T-cell (primary cell): ENCODE data around the gene CHST4. TPM values are rescaled to one million over a fixed set of nuclear protein-coding genes. Genes with fewer than 3 reads are reported as not detected.
A peak's percentile ranks its signal among the peaks of the same experiment; 100 is the strongest.

ENCODE experiments used
- ATAC-seq, 4 experiments: fragments of 200-7000 bp in 3 of 4; fragments of 150-1000 bp in 1 of 4; cut with Tn5 transposase; replicated peaks in 1 of 4; 1 replicate in 3 of 4; 2 replicates in 1 of 4; pipeline ENCODE4 v1.10.0; 2021; ENCODE audit warnings: moderate library complexity in 3 of 4, mild to moderate bottlenecking in 2 of 4, moderate number of reproducible peaks in 1 of 4
- CTCF ChIA-PET, 2 donors: fragments of 300-600 bp; sonication (Branson Sonifier 250); formaldehyde crosslinking; loops; one replicate each; lab custom pipeline; 2022; ENCODE audit warnings: antibody characterized with exemption in 2 of 2; lab: Charles Lee
- POLR2A ChIA-PET, 2 donors: fragments of 300-600 bp; sonication (Branson Sonifier 250); formaldehyde crosslinking; loops; one replicate each; lab custom pipeline; 2022; ENCODE audit warnings: antibody characterized with exemption in 2 of 2; lab: Charles Lee
- DNase-seq, 35 experiments: peaks; one replicate each; pipeline versions ENCODE4 v3.0.0 to v3.0.0-alpha.2; 2013 to 2023
- H3K27ac ChIP-seq: one replicate; pipeline ENCODE4 v1.5.1; 2013; ENCODE audit warnings: low read length
- H3K27me3 ChIP-seq, 2 experiments: replicated peaks in 1 of 2; 1 replicate in 1 of 2; 2 replicates in 1 of 2; pipeline versions ENCODE4 v1.6.1 to v1.7.0; 2013; ENCODE audit warnings: low read length in 1 of 2, mixed read lengths in 1 of 2; ENCODE audit not compliant: control insufficient read depth in 2 of 2, insufficient read depth in 2 of 2; ENCODE audit errors: extremely low read depth in 1 of 2
- H3K36me3 ChIP-seq, 2 donors: 1 replicate in 1 of 2; 2 replicates in 1 of 2; pipeline versions ENCODE4 v1.6.1 to v1.7.0; 2013; ENCODE audit warnings: low read length in 1 of 2; ENCODE audit not compliant: control insufficient read depth in 2 of 2, insufficient read depth in 1 of 2; ENCODE audit errors: extremely low read depth in 1 of 2
- H3K4me1 ChIP-seq, 2 experiments: 1 replicate in 1 of 2; 2 replicates in 1 of 2; pipeline versions ENCODE4 v1.6.1 to v1.7.0; 2013; ENCODE audit warnings: low read length in 2 of 2, mixed read lengths in 1 of 2; ENCODE audit not compliant: insufficient read depth in 2 of 2, control insufficient read depth in 1 of 2; ENCODE audit errors: extremely low read depth in 1 of 2
- H3K4me3 ChIP-seq, 2 donors: 1 replicate in 1 of 2; 2 replicates in 1 of 2; pipeline versions ENCODE4 v1.5.1 to v1.7.0; 2013; ENCODE audit warnings: mild to moderate bottlenecking in 2 of 2, low read length in 1 of 2, moderate library complexity in 1 of 2; ENCODE audit not compliant: control insufficient read depth in 1 of 2; ENCODE audit errors: extremely low read depth in 1 of 2
- H3K9me3 ChIP-seq: 2 replicates; pipeline ENCODE4 v1.7.0; 2013
- H3K27ac Mint-ChIP-seq, 2 donors: one replicate each; pipeline ENCODE4 v1.8.0; 2020 to 2021; ENCODE audit warnings: mild to moderate bottlenecking in 2 of 2, mixed read lengths in 2 of 2
- H3K27me3 Mint-ChIP-seq, 2 donors: one replicate each; pipeline ENCODE4 v1.8.0; 2021 to 2022; ENCODE audit warnings: mixed read lengths in 2 of 2
- H3K36me3 Mint-ChIP-seq: one replicate; pipeline ENCODE4 v1.8.0; 2021; ENCODE audit warnings: mixed read lengths
- H3K4me1 Mint-ChIP-seq, 3 donors: one replicate each; pipeline ENCODE4 v1.8.0; 2020 to 2022; ENCODE audit warnings: mixed read lengths in 3 of 3, mild to moderate bottlenecking in 1 of 3
- H3K4me3 Mint-ChIP-seq, 3 donors: one replicate each; pipeline ENCODE4 v1.8.0; 2020 to 2022; ENCODE audit warnings: mild to moderate bottlenecking in 3 of 3, mixed read lengths in 3 of 3, moderate library complexity in 3 of 3
- H3K9me3 Mint-ChIP-seq, 3 donors: one replicate each; pipeline ENCODE4 v1.8.0; 2020 to 2022; ENCODE audit warnings: mixed read lengths in 3 of 3
- WGBS: methylation state at CpG from one replicate; pipeline ENCODE4 v1.1.5; 2013; ENCODE audit warnings: missing lambda C conversion rate; ENCODE audit not compliant: insufficient coverage; 5-methylcytosine and 5-hydroxymethylcytosine counted together
- total RNA-seq, 35 experiments: library from RNA in 6 of 35; stranded (reverse) in 6 of 35; fragments of 120-200 nt in 1 of 35; gene quantifications; one replicate each; pipeline versions ENCODE4 v1.2.1 to v1.2.4 and lab custom pipeline; 2013 to 2026

The CHST4 gene
- under 1 TPM in 1 of 5 donors, not detected in 4; 0.23 TPM for total RNA-seq
- not detected for total RNA-seq (2013)
- total RNA-seq (lab: John Stamatoyannopoulos, UW): 0 to 0.11 (median 0) reads per million in 29 experiments

DNA sequence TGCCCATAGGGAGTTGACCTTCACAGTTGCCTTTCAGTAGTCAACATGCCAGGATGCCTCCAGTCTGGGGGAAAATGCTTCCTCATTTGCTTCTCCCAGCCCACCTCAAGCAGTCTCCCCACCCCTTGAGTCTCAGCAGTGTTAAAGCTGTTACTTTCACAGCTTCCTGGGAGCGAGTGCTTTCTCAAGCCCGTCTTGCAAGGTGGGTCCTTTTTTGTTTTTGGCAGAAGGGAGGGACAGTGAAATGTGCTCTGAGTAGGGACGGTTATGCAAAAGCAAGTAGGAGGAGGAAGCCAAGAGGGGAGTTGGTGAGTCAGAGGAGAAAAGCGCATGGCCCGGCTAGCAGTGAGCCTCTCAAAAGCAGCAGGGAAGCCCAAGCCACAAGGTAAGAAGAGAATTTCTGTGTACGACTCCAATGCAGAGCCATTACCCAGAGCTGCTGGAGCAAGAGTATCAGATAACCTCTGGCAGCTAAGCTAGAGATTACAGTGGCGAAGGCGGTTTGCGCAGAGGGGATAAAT lies at the start of gene CHST4:
Gene CHST4, plus strand, starts transcription at position 316 of the 521 bp plus-strand sequence. CDS start 10,252 bp downstream, outside the sequence.
- no peaks in the 10 kb centered on the region for H3K9me3 ChIP-seq
- no peaks in the 10 kb centered on the region for H3K4me1 Mint-ChIP-seq
- no peak within 1 kb of the TSS for H3K4me3 ChIP-seq
- ChIA-PET CTCF (interaction anchor here in 1 of 2 donors (0.7 kb wide), 1 partner anchor 103 kb away, joined by 3 read pairs; no protein-coding TSS in a partner anchor), POLR2A (no interaction called here)
- H3K9me3 Mint-ChIP-seq: no peaks in the 10 kb centered on the region
- H3K36me3 ChIP-seq: no peaks in the 10 kb centered on the region
- H3K27ac Mint-ChIP-seq: no peak within 1 kb of the TSS
- WGBS: 8% methylated on average over 6 of the region's 9 CpGs
- no peaks in the 10 kb centered on the region for H3K36me3 Mint-ChIP-seq
- H3K27ac ChIP-seq: no peak within 1 kb of the TSS
- peaks cover 5 to 19% of the 10 kb centered on the region in 2 experiments for H3K27me3 ChIP-seq
- DNase-seq (no peak), ATAC-seq (no peak)
- no peak within 1 kb of the TSS for H3K4me3 Mint-ChIP-seq
- peaks cover 21 to 25% of the 10 kb centered on the region in 2 donors for H3K27me3 Mint-ChIP-seq
- no peaks in the 10 kb centered on the region for H3K4me1 ChIP-seq

DNA sequence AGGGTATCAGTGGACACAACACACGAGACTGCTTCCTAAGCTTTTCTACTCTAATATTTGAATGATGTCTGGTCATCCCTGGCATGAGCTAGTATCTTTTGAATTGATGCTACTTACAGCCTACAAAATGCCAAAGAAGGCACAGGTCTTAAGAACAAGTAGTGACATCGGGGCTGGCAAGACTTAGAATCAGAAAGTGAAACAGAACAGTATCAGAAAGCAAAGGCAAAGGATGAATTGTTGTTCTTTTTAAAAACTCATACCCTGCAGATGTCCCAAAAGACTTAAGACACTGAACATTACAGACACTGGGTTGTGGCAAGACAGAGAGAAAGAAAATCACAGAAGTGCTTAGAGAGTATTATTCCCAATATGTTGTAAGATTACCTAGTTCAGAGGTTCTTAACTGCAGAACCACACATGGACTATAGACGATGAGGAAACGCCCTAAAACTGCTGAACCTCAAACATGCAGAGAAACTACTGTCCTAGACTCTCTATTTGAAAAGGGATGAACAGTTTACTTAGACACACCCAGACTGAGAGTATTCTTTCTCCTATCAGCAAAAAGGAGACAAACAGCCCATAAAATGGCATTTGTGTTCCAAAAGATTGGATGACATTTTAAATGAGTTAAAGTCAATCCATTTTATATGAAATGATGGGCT lies 49.6 kb upstream of the CHST4 start:
- Mint-ChIP-seq H3K4me1 (no peaks in the 10 kb centered on the region), H3K36me3 (peaks cover 64% of the 10 kb centered on the region), H3K4me3 (no peak overlapping the region), H3K27me3 (no peaks in the 10 kb centered on the region), H3K27ac (no peak overlapping the region), H3K9me3 (no peaks in the 10 kb centered on the region)
- Histone ChIP-seq H3K4me1 (no peaks in the 10 kb centered on the region), H3K9me3 (no peaks in the 10 kb centered on the region), H3K36me3 (peaks cover 0 to 29% of the 10 kb centered on the region in 2 donors), H3K4me3 (no peak overlapping the region), H3K27ac (no peak overlapping the region), H3K27me3 (no peaks in the 10 kb centered on the region)
- no CpG with 5 or more reads among the region's 4 CpGs for WGBS
- POLR2A ChIA-PET: no interaction called here
- DNase-seq: no peak
- no peak for ATAC-seq
- CTCF ChIA-PET: no interaction called here

DNA sequence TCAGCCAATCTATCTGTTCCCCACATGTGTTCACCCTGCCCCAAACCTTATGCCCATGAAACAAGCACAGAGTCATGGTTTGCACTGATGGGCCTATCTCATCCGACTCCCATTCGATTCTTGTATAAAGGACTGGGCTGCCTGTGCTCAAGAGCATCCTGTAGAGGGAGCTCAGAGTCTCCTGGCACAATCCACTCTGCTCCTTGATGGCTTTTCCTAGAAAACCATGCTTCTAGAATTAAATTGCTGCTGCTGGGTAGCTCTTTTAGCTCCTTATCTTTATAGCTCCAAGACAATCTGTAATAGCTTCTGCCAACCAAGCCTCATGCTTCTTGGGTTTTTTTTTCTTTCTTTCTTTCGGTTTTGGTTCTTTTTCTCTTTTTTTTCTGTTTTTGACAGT lies 46.8 kb upstream of the CHST4 start:
- Histone ChIP-seq H3K9me3 (no peaks in the 10 kb centered on the region), H3K36me3 (peaks cover 0 to 29% of the 10 kb centered on the region in 2 donors), H3K27ac (no peak overlapping the region), H3K4me1 (peaks cover 5 to 8% of the 10 kb centered on the region in 2 experiments), H3K27me3 (no peaks in the 10 kb centered on the region), H3K4me3 (no peak overlapping the region)
- ChIA-PET CTCF (no interaction called here), POLR2A (no interaction called here)
- ATAC-seq (no peak), DNase-seq (no peak)
- Mint-ChIP-seq H3K9me3 (no peaks in the 10 kb centered on the region), H3K36me3 (peaks cover 48% of the 10 kb centered on the region), H3K27ac (no peak overlapping the region), H3K4me1 (peaks cover 9 to 11% (median 9%) of the 10 kb centered on the region in 3 donors), H3K27me3 (no peaks in the 10 kb centered on the region), H3K4me3 (no peak overlapping the region)
- WGBS: 93% methylated on average over 2 of the region's 3 CpGs

DNA sequence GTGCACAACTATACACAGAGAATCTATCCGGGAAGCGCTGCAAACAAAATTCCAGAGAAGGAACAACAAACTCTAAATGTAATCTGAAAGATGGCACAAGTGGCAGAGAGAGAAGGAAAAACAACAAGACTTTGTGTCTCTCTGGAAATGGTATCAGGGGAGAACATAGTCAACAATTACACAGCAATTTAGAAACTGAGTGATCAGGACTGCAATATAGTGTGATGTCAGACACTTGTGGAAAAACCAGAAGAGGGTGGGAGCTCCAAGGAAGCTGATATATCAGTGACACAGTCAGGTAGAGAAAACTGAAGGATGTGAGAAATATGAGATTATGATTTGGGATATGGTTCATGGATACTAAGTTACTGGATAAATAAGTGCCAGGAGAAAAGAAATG lies 45.3 kb upstream of the CHST4 start:
- no peak overlapping the region for H3K27ac ChIP-seq
- ChIA-PET CTCF (no interaction called here), POLR2A (no interaction called here)
- H3K36me3 ChIP-seq: peaks cover 0 to 19% of the 10 kb centered on the region in 2 donors
- Mint-ChIP-seq H3K36me3 (peaks cover 33% of the 10 kb centered on the region), H3K4me1 (peaks cover 14 to 20% (median 15%) of the 10 kb centered on the region in 3 donors), H3K9me3 (no peaks in the 10 kb centered on the region), H3K27ac (no peak overlapping the region), H3K4me3 (no peak overlapping the region), H3K27me3 (no peaks in the 10 kb centered on the region)
- no peaks in the 10 kb centered on the region for H3K9me3 ChIP-seq
- no peaks in the 10 kb centered on the region for H3K27me3 ChIP-seq
- no peak overlapping the region for H3K4me3 ChIP-seq
- H3K4me1 ChIP-seq: peaks cover 7 to 10% of the 10 kb centered on the region in 2 experiments
- DNase-seq (no peak), ATAC-seq (no peak)
- no CpG with 5 or more reads among the region's 2 CpGs for WGBS

DNA sequence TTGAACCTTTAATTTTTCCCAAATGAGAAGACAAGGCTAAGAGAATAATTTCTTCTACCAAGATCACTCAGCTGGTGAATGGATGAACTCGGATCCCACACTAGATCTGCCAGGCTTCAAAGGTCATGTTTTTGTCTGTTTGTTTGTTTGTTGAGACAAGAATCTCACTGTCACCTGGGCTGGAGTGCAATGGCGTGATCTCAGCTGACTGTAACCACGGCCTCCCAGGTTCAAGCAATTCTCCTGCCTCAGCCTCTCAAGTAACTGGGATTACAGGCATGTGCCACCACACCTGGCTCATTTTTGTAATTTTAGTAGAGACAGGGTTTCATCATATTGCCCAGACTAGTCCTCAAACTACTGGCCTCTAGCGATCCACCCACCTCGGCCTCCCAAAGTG lies 43.7 kb upstream of the CHST4 start:
- DNase-seq (no peak), ATAC-seq (no peak)
- no peaks in the 10 kb centered on the region for H3K9me3 Mint-ChIP-seq
- POLR2A ChIA-PET: interaction anchor here in 1 of 2 donors (1.9 kb wide), 1 partner anchor 21 kb away, joined by 7 read pairs; the partner anchor contains the start of gene ZNF23
- H3K36me3 Mint-ChIP-seq: peaks cover 17% of the 10 kb centered on the region
- Histone ChIP-seq H3K4me1 (peaks cover 7 to 10% of the 10 kb centered on the region in 2 experiments), H3K4me3 (no peak overlapping the region), H3K27ac (no peak overlapping the region), H3K27me3 (no peaks in the 10 kb centered on the region), H3K9me3 (no peaks in the 10 kb centered on the region), H3K36me3 (peaks cover 0 to 8% of the 10 kb centered on the region in 2 donors)
- no peak overlapping the region for H3K27ac Mint-ChIP-seq
- 100% methylated on average over 1 of the region's 5 CpGs for WGBS
- CTCF ChIA-PET: no interaction called here
- peaks cover 14 to 20% (median 15%) of the 10 kb centered on the region in 3 donors for H3K4me1 Mint-ChIP-seq
- H3K27me3 Mint-ChIP-seq: no peaks in the 10 kb centered on the region
- H3K4me3 Mint-ChIP-seq: no peak overlapping the region

DNA sequence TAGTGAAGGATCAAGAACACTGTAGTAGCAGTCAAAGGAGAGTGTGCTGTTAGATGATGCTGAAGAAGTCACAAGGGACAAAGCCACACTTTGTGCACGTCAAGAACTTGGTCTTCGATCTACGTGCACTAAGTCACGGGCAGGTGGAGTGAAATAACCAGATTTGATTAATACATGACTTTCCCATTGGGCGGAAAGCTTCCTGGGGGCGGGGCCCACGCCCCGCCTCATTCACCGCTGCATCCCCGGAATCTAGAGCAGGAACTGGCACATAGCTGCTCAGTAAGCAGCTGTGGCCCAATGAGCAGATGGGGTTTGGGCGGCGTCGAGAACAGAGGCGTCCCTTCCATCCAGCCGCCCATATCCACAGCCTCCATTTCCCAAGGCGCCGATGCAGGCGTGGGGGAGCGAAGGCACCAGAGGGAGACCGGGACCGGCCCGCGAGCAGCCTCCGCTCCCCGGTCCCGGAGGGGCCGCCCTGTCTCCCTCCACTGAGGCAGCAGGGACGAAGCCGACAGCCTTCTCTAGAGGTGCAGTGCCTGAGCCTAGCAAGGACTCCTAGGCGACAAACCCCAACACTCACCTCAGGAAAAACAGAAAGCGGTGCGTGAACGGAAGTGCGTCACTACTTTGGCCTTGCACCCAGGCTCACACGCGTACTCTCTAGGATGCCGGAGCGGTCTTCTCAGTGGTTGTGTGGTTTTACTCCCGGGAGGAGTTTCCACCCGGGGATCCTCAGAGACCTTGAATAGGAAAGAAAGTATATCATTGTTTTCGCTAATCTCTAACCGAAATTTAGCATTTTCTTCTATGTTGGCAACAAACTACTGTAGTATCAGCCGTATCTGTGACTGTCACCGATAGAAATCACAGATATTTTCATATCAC lies 42.0 kb upstream of the CHST4 start:
- peaks cover 14 to 20% (median 15%) of the 10 kb centered on the region in 3 donors for H3K4me1 Mint-ChIP-seq
- ATAC-seq (peak; percentile 86 to 90 (median 88)), DNase-seq (peak; percentile 59 to 93 (median 79))
- Histone ChIP-seq H3K27ac (peak overlapping the region; percentile 95), H3K27me3 (no peaks in the 10 kb centered on the region), H3K4me1 (peaks cover 7 to 10% of the 10 kb centered on the region in 2 experiments), H3K36me3 (no peaks in the 10 kb centered on the region), H3K4me3 (peak overlapping the region; percentile 74 to 91), H3K9me3 (no peaks in the 10 kb centered on the region)
- peaks cover 10% of the 10 kb centered on the region for H3K36me3 Mint-ChIP-seq
- H3K9me3 Mint-ChIP-seq: no peaks in the 10 kb centered on the region
- no peaks in the 10 kb centered on the region for H3K27me3 Mint-ChIP-seq
- 0% methylated on average over 31 of the region's 44 CpGs for WGBS
- H3K4me3 Mint-ChIP-seq: peak overlapping the region; percentile 81 to 86 (median 84)
- peak overlapping the region; percentile 79 to 94 for H3K27ac Mint-ChIP-seq
- POLR2A ChIA-PET: interaction anchor here (0.6 to 2.5 kb wide), 6 partner anchors 22 to 609 kb away, joined by 3 to 18 read pairs (median 6); partner anchors contain the start of genes ZNF23 (in 2 of the 2), DHX38 (in 1 of the 2) and TXNL4B (in 1 of the 2)
- CTCF ChIA-PET: interaction anchor here in 1 of 2 donors (0.6 to 2.1 kb wide), 5 partner anchors 15 to 475 kb away, joined by 3 to 11 read pairs (median 5); partner anchors contain the start of gene ZNF23
